GM19099 (cell line): ENCODE measurements around the gene ADAT3.
A peak's percentile ranks its signal among the peaks of the same experiment; 100 is the strongest.

ENCODE experiments used
- POLR2A ChIP-seq: IDR thresholded peaks from 3 replicates; pipeline ENCODE4 v1.6.1; 2011; ENCODE audit warnings: low read depth; ENCODE audit not compliant: insufficient read length; ENCODE audit errors: extremely low read depth

ADAT3 gene

GRCh38 chr19:1875646-1876495 is 29.3 kb upstream of the ADAT3 start:
- peak; percentile 92 for TF ChIP-seq POLR2A

GRCh38 chr19:1880611-1881392 is 24.4 kb upstream of the ADAT3 start:
- TF ChIP-seq POLR2A = no peak

- TF ChIP-seq POLR2A = no peak
Measured at GRCh38 chr19:1882089-1882785, 23.0 kb upstream of the ADAT3 start.

GRCh38 chr19:1882786-1883692 is 22.2 kb upstream of the ADAT3 start:
- TF ChIP-seq POLR2A = no peak

GRCh38 chr19:1883784-1884183 is 21.4 kb upstream of the ADAT3 start:
- TF ChIP-seq POLR2A = no peak

GRCh38 chr19:1884291-1884718 is 20.9 kb upstream of the ADAT3 start:
- TF ChIP-seq POLR2A = no peak

GRCh38 chr19:1884719-1885334 is 20.4 kb upstream of the ADAT3 start:
- no peak for TF ChIP-seq POLR2A

- TF ChIP-seq POLR2A = peak; percentile 58
Measured at GRCh38 chr19:1885398-1886119, 19.6 kb upstream of the ADAT3 start, which contains the start of gene ABHD17A. Gene ABHD17A, minus strand, starts transcription at chr19:1885496. Its CDS starts 3,930 bp downstream, at chr19:1881566.

GRCh38 chr19:1888385-1888784 is 16.8 kb upstream of the ADAT3 start:
- TF ChIP-seq POLR2A = no peak

GRCh38 chr19:1889907-1890306 is 15.3 kb upstream of the ADAT3 start:
- no peak for TF ChIP-seq POLR2A

- no peak for TF ChIP-seq POLR2A
Measured at GRCh38 chr19:1893791-1894190, 11.4 kb upstream of the ADAT3 start.

- no peak for TF ChIP-seq POLR2A
Measured at GRCh38 chr19:1896508-1896907, 8.7 kb upstream of the ADAT3 start.

GRCh38 chr19:1901940-1902404 is 3.2 kb upstream of the ADAT3 start:
- no peak for TF ChIP-seq POLR2A
